CD4-positive, alpha-beta T cell treated with Interferon alpha-2 for 1 hour (primary cell): Measurements from ENCODE around the gene RFXANK.
A peak's percentile ranks its signal among the peaks of the same experiment; 100 is the strongest.
"Not testable (repeated sequence)": the region's sequence is repeated elsewhere in the genome, so short reads cannot be mapped to it uniquely, and the experiment has no call there.

Source experiments
- DNase-seq, 2 donors: peaks; one replicate each; pipeline ENCODE4 v3.0.0-alpha.2; 2020 to 2022

Gene RFXANK

GRCh38 chr19:19192078-19192882, at the start of gene RFXANK, which contains the start of gene BORCS8:
Gene RFXANK (plus strand): TSS chr19:19192258. CDS start chr19:19193947, 1,689 bp downstream.
Gene BORCS8 (minus strand): TSS chr19:19192152. CDS start chr19:19192117, 35 bp downstream.
- DNase-seq: peak; percentile 99 to 100

GRCh38 chr19:19142347-19142746, 49.7 kb upstream of the RFXANK start:
- no peak for DNase-seq

GRCh38 chr19:19145281-19145680, 46.8 kb upstream of the RFXANK start:
- no peak for DNase-seq

DNA sequence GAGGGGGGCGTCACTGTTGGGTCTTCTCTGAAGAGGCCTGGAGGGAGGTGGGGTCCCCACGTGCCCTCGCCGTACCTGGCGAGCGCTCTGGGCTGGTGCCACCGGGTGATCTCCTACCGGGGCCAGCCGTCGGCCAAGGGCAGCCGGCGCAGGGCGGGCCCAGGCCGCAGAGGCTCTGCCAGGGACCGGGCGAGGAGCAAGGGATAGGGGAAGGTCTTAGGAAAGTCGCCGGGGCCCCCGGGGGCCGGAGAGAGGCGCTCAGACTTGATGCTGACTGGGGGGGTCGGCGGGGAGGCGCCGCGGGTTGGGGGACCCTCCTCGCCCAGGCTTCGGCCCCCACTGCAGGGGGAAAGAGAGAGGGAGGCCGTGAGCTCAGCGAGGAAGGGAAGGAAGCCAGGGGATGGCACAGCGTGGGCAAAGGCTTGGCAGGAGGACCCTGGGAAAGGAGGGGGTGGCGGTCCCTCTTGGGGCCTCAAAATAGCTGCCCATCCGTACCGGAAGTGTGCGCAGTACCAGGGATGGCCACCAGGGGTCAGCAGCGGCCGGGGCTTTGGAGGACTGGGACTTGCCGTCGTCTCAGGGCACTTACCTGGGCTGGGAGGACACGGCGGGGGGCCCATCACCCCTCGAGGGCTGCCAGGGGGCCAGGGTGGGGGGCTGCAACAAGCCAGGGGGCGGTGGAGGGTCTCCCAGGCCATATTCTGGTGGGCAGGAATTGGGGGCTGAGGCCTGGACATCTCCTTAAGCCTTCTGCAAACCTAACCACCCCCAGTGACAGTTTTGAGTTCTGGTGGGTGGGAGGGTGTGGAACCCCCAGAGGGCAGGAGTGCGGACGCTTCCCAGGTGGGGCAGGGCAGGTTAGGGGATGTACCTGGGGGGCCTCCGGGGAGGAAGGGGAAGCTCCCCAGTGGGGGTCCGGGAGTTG, 46.1 kb upstream of the RFXANK start:
- peak; percentile 80 to 87 for DNase-seq

- no peak for DNase-seq
These were observed 45.2 kb upstream of the RFXANK start for GRCh38 chr19:19146865-19147264.

- DNase-seq: no peak
These were observed 44.7 kb upstream of the RFXANK start for GRCh38 chr19:19147344-19147743.

DNA sequence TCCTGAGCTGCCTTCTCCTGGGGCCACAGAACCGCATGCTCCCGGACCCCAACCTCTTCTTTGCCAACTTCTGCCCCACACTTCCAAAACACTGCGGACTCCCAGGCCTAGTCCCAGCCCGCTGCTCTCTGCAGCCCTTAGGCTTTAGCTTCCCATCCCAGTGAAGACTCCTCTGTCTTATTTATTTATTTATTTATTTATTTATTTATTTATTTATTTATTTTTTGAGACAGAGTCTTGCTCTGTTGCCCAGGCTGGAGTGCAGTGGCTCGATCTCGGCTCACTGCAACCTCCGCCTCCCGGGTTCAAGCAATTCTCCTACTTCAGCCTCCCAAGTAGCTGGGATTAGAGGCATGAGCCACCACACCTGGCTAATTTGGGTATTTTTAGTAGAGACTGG, 43.6 kb upstream of the RFXANK start:
- DNase-seq: not testable (repeated sequence)

GRCh38 chr19:19149435-19149834, 42.6 kb upstream of the RFXANK start:
- no peak for DNase-seq

DNA sequence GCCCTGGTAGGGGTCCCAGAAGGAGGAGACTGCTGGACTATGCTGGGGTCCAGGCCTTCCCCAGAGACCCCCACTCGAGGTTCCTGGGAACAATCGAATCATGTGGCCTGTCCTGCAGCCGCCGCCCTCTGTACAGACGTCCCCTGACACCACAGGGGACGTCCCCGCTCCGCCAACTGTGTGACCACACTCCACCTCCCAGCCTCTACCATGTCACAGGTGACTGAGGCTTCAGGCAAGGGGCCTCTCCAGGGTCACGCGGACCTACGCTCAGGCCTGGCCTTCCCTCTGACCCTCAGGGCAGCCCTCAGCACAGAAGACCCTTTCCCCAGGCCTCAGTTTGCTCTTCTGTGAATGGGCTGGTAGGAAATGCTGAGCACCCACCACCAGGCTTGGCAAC, 40.6 kb upstream of the RFXANK start:
- no peak for DNase-seq

DNA sequence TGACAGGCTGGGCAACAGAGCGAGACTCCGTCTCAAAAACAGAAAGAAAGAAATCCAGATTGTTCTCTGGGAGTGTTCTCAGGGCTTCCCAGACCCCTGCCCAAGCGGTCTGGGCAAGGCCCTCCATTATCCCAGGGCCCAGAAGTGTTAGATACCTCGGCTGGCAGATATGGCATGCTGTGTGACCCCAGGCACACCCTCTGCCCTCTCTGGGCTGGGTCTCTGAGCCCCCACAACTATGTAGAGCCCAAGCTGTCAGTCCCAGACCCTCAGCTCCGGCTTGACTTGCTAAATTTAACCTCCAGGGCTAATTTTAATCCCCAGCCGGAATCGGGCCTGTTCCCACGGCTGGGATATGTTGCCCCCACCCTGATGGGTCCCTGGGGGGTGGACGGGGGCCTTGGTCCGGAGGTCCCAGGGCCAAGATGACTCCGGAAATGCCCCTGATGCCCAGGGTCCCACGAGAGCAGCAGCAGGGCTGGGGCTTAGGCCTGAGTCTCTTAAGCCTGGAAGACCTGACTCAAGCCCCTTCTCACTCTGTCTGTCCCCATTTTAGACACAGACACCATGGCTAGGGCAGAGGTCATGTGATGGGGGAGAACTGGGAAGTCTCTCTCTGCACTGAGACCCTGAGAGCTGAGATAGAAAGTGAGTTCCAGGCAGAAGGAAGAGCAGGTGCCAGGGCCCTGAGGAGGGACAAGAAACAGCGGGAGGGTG, 39.2 kb upstream of the RFXANK start:
- DNase-seq: no peak

DNA sequence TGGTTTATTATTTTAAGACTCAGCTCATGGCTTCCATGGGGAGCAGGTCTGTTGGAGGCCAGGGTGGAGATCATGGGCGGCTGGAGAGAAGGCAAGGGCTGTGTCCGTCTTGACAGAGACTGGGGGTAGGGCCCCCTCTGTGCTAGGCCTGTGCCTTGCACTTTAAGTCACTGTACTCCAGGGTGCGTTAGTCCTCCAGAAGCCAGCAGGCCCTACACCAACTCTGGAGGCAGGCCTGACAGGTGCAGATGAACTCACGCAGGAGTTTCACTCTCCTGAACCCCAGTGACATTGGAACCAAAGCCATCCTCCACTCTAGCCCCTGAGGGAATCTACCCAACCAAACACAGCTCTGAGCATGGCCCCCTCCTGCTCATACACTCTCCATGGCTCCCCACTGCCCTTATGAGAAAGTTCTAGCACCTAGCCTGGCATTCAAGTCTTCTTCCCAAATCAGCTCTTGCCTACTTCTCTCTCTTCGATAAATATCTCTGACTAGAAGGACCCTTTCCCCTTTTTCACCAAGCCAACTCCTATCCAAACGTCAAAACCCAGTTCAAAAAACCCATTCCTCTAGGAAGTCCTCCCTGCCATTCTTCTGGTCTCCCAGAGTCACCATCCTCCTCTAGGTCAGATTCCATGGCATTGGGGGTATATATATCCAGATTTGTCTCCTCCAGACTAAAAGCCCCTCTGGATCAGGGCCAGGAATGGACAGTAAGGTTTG, 37.1 kb upstream of the RFXANK start:
- no peak for DNase-seq

DNA sequence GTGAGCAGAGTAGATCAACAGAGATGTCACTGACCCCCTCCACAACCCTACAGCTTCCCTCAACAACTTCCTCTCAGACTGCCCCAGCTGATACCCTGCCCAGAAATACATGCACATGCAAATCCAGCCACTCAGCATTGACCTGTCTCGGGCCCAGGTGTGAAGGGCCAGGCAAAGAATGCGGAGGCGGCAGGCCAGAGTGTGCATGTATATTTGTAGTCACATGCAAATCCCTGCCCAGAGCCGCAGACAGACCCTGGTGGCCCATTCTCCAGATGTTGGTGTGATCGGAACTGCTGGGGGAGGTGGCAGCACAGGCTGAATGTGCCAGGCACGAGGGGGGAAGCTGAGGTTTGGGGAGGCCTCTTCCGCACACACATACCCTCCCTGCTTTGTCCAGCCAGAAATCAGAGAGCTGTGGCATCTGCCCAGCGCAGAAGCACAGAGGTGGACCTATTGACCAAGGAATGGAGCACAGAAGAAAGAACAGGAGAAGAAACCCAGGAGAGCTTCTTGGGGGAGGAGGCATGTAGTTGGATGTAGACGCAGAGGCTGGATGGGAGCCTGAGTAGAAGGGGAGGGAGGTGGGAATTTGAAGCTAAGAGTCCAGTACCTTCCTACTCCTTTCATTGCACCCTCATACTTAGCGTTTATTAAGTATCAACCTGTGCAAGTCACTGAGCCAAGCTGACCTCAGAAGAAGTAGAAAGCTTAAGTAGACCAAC, 36.4 kb upstream of the RFXANK start:
- no peak for DNase-seq

- no peak for DNase-seq
These were observed 34.2 kb upstream of the RFXANK start for GRCh38 chr19:19157808-19158207.

DNA sequence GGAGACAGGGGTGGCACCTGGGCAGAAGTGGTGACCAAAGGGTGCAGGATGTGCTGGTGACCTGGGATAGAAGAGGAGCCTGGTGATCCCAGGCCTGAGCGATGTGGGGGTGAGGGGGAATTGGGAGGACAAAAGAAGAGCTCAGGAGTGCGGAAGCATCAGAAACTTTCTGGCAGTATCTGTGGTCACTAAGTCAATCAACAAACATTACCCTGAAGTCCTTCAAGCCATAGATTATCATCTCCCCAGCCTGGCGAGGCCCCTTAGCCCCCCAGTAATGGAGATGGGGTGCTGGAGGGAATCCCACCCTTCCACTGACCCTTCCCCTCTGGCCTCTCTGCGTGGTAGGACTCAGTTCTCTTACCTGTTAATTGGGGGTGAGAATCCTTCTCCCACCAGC, 32.5 kb upstream of the RFXANK start:
- DNase-seq: no peak

GRCh38 chr19:19160461-19161035, 31.5 kb upstream of the RFXANK start:
- peak in 1 of 2 donors; percentile 25 for DNase-seq

DNA sequence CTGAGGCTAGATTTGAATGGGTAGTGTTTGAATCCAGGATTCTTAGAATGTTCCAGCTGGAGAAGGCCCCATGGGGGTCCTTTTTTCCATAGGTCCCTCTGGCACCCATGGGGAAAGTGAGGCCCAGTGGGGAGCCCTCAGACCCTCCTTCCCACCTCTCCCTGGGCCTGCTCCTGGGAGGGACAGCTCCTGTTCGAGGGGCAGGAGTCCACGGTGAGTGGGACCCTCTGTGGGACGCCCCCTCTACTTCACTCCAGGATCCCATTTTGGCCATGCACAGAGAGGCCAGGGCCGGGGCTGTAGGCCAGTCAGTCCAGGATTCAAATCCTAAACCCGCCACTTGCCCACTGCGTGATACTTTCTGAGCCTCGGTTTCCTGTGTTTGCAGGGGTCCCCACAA, 29.6 kb upstream of the RFXANK start:
- DNase-seq: no peak

- no peak for DNase-seq
These were observed 26.7 kb upstream of the RFXANK start for GRCh38 chr19:19165396-19165795.

- no peak for DNase-seq
These were observed 24.4 kb upstream of the RFXANK start for GRCh38 chr19:19167612-19168011.

GRCh38 chr19:19169236-19170052, 22.6 kb upstream of the RFXANK start:
- no peak for DNase-seq
